HCT116 (cell line): ENCODE results near the gene FAM120A.

ENCODE experiments used
- CEBPB ChIP-seq: IDR thresholded peaks from 2 replicates; pipeline ENCODE4 v1.6.1; 2012; ENCODE audit warnings: low read depth
- CTCF ChIP-seq, 3 experiments: fragments of 200-600 bp in 1 of 3; sonication (generic) in 1 of 3; IDR thresholded peaks in 2 of 3; conservative IDR thresholded peaks in 1 of 3; 2 replicates each; pipeline ENCODE4 v1.5.1; 2012 to 2017; ENCODE audit warnings: low read depth in 2 of 3, low read length in 2 of 3, antibody characterized with exemption in 1 of 3, borderline replicate concordance in 1 of 3, control low read depth in 1 of 3, mild to moderate bottlenecking in 1 of 3, mixed read lengths in 1 of 3, mixed run types in 1 of 3, moderate library complexity in 1 of 3; ENCODE audit not compliant: insufficient read depth in 1 of 3
- POLR2A ChIP-seq: IDR thresholded peaks from 2 replicates; pipeline ENCODE4 v1.7.0; 2011; ENCODE audit warnings: borderline replicate concordance; ENCODE audit not compliant: insufficient read depth, insufficient read length; ENCODE audit errors: extremely low read depth
- POLR2AphosphoS5 ChIP-seq: IDR thresholded peaks from 2 replicates; pipeline ENCODE4 v1.6.1; 2011; ENCODE audit warnings: mild to moderate bottlenecking, low read depth, low read length, moderate library complexity
- REST ChIP-seq: IDR thresholded peaks from 2 replicates; pipeline ENCODE4 v1.6.1; 2012; ENCODE audit warnings: low read depth

- no peak for TF ChIP-seq POLR2A
- TF ChIP-seq POLR2AphosphoS5, result no peak
- no peak for TF ChIP-seq CEBPB
- no peak for TF ChIP-seq REST
- TF ChIP-seq CTCF (IDR thresholded peaks at IDR 0.05 in 2 of 3, conservative IDR thresholded peaks at IDR 0.05 in 1 of 3; ENCODE audit: borderline replicate concordance in 1 of 3, insufficient read depth in 1 of 3, low read depth in 2 of 3, low read length in 2 of 3), result no peak
Measured at GRCh38 chr9:93513606-93514005, 62.1 kb downstream of the FAM120A start.
